ENCODE results near the gene SMARCE1. TPM values are rescaled to one million over a fixed set of nuclear protein-coding genes. Genes with fewer than 3 reads are reported as not detected.

The SMARCE1 gene
- total and polyA plus RNA-seq, 2 of the 4 experiments (the other 2 are of a cell fraction), result 66.2 to 119 TPM

- Histone ChIP-seq H3K9me3 (ENCODE audit: control insufficient read depth, insufficient read depth, low read length) (0 out of 2 replicates have a peak, but pooled peaks cover 2% of the 10 kb centered on the region), H3K4me3 (ENCODE audit: insufficient read depth, low read depth, low read length) (no peak overlapping the region), H3K27me3 (ENCODE audit: control insufficient read depth, insufficient read depth, low read length) (peaks cover 36% of the 10 kb centered on the region), H3K18ac (ENCODE audit: low read depth, low read length) (no peak overlapping the region), H2AK5ac (ENCODE audit: low read depth, low read length) (no peak overlapping the region), H3K9ac (ENCODE audit: low read depth, low read length) (no peak overlapping the region), H4K20me1 (ENCODE audit: insufficient read depth, low read length) (no peaks in the 10 kb centered on the region), H2BK5ac (ENCODE audit: low read depth, low read length, poor library complexity, severe bottlenecking) (no peak overlapping the region), H3K79me1 (ENCODE audit: low read depth in 1 of 2, low read length in 2 of 2) (no peaks in the 10 kb centered on the region), H3K9me1 (ENCODE audit: insufficient read depth, low read length) (no peaks in the 10 kb centered on the region), H2BK15ac (ENCODE audit: low read depth, low read length) (no peak overlapping the region), H3K36me3 (ENCODE audit: control insufficient read depth, insufficient read depth, low read length) (no peaks in the 10 kb centered on the region), H3K4me1 (ENCODE audit: control insufficient read depth, insufficient read depth, low read length) (no peaks in the 10 kb centered on the region), H3K4ac (ENCODE audit: low read depth, low read length) (no peak overlapping the region), H2BK20ac (ENCODE audit: low read depth, low read length) (no peak overlapping the region), H3K23ac (ENCODE audit: low read depth, low read length) (no peak overlapping the region), H3K56ac (ENCODE audit: extremely low read depth, insufficient read depth, low read length) (no peak overlapping the region), H4K5ac (ENCODE audit: low read depth, low read length) (no peak overlapping the region), H4K91ac (ENCODE audit: insufficient read depth, low read depth, low read length) (no peak overlapping the region), H3K27ac (ENCODE audit: insufficient read depth, low read length) (no peak overlapping the region), H2AFZ (replicated peaks; ENCODE audit: low read length, poor library complexity) (no peak overlapping the region), H2AK9ac (replicated peaks; ENCODE audit: low read depth, low read length, poor library complexity) (no peak overlapping the region), H4K8ac (ENCODE audit: low read depth in 2 of 2, low read length in 2 of 2) (no peak overlapping the region), H2BK120ac (ENCODE audit: low read depth, low read length) (no peak overlapping the region), H3K4me2 (ENCODE audit: low read depth, low read length) (no peak overlapping the region), H3K14ac (replicated peaks; ENCODE audit: low read depth, low read length) (no peak overlapping the region)
- no peak for ATAC-seq (ENCODE audit: low read depth)
- in situ Hi-C loops (cut with MboI; ENCODE audit: low sequenced_read_pairs), result no loop called here
- ChIA-PET POLR2A (ENCODE audit: unreplicated experiment) (no interaction called here), CTCF (no interaction called here)
- TF ChIP-seq BHLHE40 (IDR thresholded peaks at IDR 0.05; ENCODE audit: low read depth, low read length) (no peak), RFX5 (IDR thresholded peaks at IDR 0.05; ENCODE audit: low read depth, low read length) (no peak), MXI1 (IDR thresholded peaks at IDR 0.05; ENCODE audit: borderline replicate concordance, low read depth, low read length) (no peak), CEBPB (IDR thresholded peaks at IDR 0.05; ENCODE audit: low read depth, low read length) (no peak), ELK1 (IDR thresholded peaks at IDR 0.05; ENCODE audit: borderline replicate concordance, low read depth, low read length) (no peak), MAZ (IDR thresholded peaks at IDR 0.05; ENCODE audit: borderline replicate concordance, low read depth, low read length) (no peak), USF2 (IDR thresholded peaks at IDR 0.05; ENCODE audit: low read depth, low read length) (no peak), RCOR1 (IDR thresholded peaks at IDR 0.05; ENCODE audit: insufficient replicate concordance, low read length) (no peak), CHD1 (IDR thresholded peaks at IDR 0.05; ENCODE audit: low read depth, low read length) (no peak), RAD21 (IDR thresholded peaks at IDR 0.05; ENCODE audit: low read length) (no peak), CTCF (conservative IDR thresholded peaks at IDR 0.05; ENCODE audit: low read depth, low read length) (no peak), MAFK (IDR thresholded peaks at IDR 0.05; ENCODE audit: low read depth, low read length) (no peak), SMC3 (IDR thresholded peaks at IDR 0.05; ENCODE audit: low read depth, low read length) (no peak), FOS (IDR thresholded peaks at IDR 0.05; ENCODE audit: low read depth, low read length) (no peak), POLR2A (IDR thresholded peaks at IDR 0.05; ENCODE audit: low read depth, low read length) (no peak), NFE2L2 (IDR thresholded peaks at IDR 0.05; ENCODE audit: low read depth, low read length) (no peak)
- intact Hi-C loops (cut with micrococcal nuclease), result no loop called here
- 65% methylated on average over 2 of the region's 3 CpGs; no CpG with 5 or more reads in 1 of the 2 experiments for WGBS, 2 experiments (ENCODE audit: extremely low coverage in 2 of 2, insufficient read length in 1 of 2)
- BruUV-seq (replicated peaks), result no TSS peak
- dilution Hi-C loops (cut with HindIII; ENCODE audit: low sequenced_read_pairs, unreplicated experiment), result no loop called here
- no peak for DNase-seq
These were observed 68.1 kb downstream of the SMARCE1 start for GRCh38 chr17:40579471-40579870.

Measured in IMR-90 (cell line).